RWPE1 (cell line): ENCODE measurements around the gene MS4A6E.

ENCODE experiments used
- CTCF ChIA-PET: fragments of 350-600 bp; sonication (Branson Sonifier 250); formaldehyde crosslinking; extraction: SDS; loops from one replicate; lab custom pipeline; 2021; lab: Yijun Ruan, JAX
- POLR2A ChIA-PET: fragments of 400-600 bp; formaldehyde crosslinking; extraction: SDS; loops from one replicate; lab custom pipeline; 2020; ENCODE audit warnings: antibody characterized with exemption; ENCODE audit not compliant: low non-redundant PET; lab: Yijun Ruan, JAX
- DNase-seq: peaks from one replicate; pipeline ENCODE4 v3.0.0; 2012; ENCODE audit warnings: low spot score
- H3K27ac ChIP-seq: fragments of 450-650 bp; 2 replicates; pipeline ENCODE4 v1.5.1; 2017
- CTCF ChIP-seq: fragments of 450-650 bp; conservative IDR thresholded peaks from 2 replicates; pipeline ENCODE4 v1.5.1; 2017; ENCODE audit warnings: low read depth, mild to moderate bottlenecking

MS4A6E gene

GRCh38 chr11:60370252-60370810 lies 43.3 kb downstream of the MS4A6E start:
- ChIA-PET CTCF (no interaction called here), POLR2A (no interaction called here)
- no peak overlapping the region for H3K27ac ChIP-seq
- no peak for TF ChIP-seq CTCF
- DNase-seq, result no peak

GRCh38 chr11:60370811-60371298 lies 43.8 kb downstream of the MS4A6E start:
- no peak for TF ChIP-seq CTCF
- ChIA-PET POLR2A (no interaction called here), CTCF (no interaction called here)
- H3K27ac ChIP-seq, result no peak overlapping the region
- DNase-seq, result peak; percentile 22

- CTCF ChIA-PET, result no interaction called here
- no peak for TF ChIP-seq CTCF
- POLR2A ChIA-PET, result no interaction called here
- H3K27ac ChIP-seq, result no peak overlapping the region
- DNase-seq, result no peak
Measured at GRCh38 chr11:60371386-60371785, 44.3 kb downstream of the MS4A6E start.

GRCh38 chr11:60371854-60372253 lies 44.8 kb downstream of the MS4A6E start:
- ChIA-PET CTCF (no interaction called here), POLR2A (no interaction called here)
- no peak for TF ChIP-seq CTCF
- H3K27ac ChIP-seq, result no peak overlapping the region
- DNase-seq, result no peak

- POLR2A ChIA-PET, result no interaction called here
- no peak overlapping the region for H3K27ac ChIP-seq
- TF ChIP-seq CTCF, result no peak
- CTCF ChIA-PET, result interaction anchor here (0.9 kb wide), 1 partner anchor 9 kb away, joined by 3 read pairs; no protein-coding TSS in a partner anchor
- no peak for DNase-seq
Measured at GRCh38 chr11:60372767-60373166, 45.7 kb downstream of the MS4A6E start.

- CTCF ChIA-PET, result no interaction called here
- POLR2A ChIA-PET, result no interaction called here
- TF ChIP-seq CTCF, result no peak
Measured at GRCh38 chr11:60375316-60375715, 48.3 kb downstream of the MS4A6E start.

More at GRCh38 chr11:60375316-60375715, 48.3 kb downstream of the MS4A6E start:
- no peak overlapping the region for H3K27ac ChIP-seq
- no peak for DNase-seq
